Activated gamma-delta T cell treated with Interleukin-2 at 50 U/mL for 16 hours (primary cell): ENCODE results near the gene KCNQ5.
A peak's percentile ranks its signal among the peaks of the same experiment; 100 is the strongest.

Experiments used
- DNase-seq: peaks from one replicate; pipeline ENCODE4 v3.0.0-alpha.2; 2020

KCNQ5 gene

DNA sequence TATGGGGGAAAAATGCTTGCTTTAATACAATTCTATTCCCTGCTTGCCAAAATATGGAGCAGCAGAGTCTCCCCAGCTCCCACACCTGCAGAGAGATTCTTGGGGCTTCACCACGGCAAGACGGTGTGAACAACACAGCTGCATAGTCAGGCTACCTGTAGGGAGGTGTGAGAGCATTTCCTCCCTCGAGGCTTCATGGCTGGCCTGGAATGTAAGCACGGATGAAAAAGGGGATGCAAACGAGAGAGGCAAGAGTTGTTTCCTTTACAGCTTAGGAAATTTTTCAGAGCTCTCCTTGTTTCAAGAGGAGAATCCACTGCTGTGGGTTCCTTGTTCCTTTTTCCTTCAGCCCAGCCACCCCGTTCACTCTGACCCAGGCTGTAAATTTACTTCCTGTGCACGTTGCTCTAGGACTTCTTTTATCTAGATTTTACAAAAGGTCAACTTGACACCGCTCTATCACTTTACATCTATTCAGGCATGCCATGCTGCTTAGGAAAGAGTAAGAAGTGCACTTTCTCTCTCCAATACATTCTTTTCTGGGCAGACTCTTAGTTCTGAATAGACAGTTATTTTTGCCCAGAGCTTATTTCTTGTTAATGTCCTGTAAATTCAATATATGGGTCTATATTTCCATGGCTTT, 406.4 kb downstream of the KCNQ5 start:
- DNase-seq = no peak

DNA sequence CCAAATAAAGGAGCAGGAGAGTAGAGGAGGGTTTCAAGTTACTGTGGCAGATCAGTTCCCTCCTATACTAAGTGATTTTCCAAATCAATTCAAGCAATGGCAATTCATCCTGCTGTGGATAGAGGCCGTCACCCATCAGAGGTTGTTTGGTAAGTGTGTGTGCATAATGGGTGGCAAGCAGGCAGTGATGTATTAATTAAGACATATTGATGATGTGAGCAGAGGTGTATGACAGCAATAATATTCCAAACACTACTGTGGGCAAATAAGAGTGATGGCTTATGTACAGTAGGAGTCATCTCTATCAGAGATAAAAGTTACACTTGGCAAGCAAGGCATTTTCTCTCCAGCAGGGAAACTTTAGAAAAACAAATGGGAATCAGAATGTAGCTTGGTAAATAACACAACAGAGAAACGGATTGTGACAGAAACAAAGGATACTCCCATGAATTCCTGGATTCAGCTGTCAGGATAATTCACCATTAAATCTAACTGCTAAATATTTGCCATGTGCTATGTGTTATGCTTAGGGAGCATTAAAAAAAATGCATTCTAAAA, 407.1 kb downstream of the KCNQ5 start:
- DNase-seq = no peak

DNA sequence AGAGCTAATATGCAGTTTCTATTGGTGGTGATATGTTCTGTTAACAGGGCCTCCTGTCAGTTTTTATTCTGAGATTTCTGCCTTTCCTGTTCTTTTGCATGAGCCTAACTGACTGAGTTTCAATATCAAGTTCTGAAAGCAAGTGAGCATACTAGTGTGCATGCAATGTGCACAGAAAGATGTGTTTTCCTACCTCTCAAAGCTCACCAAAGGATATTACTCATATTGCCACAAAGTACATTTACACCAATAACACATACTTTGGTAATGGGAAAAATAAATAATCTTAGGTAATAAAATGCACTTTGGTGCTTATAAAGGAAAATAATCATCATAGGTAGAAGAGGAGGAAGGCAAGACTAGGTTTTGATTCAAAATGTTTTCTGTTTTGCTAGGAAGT, 408.4 kb downstream of the KCNQ5 start:
- no peak for DNase-seq

DNA sequence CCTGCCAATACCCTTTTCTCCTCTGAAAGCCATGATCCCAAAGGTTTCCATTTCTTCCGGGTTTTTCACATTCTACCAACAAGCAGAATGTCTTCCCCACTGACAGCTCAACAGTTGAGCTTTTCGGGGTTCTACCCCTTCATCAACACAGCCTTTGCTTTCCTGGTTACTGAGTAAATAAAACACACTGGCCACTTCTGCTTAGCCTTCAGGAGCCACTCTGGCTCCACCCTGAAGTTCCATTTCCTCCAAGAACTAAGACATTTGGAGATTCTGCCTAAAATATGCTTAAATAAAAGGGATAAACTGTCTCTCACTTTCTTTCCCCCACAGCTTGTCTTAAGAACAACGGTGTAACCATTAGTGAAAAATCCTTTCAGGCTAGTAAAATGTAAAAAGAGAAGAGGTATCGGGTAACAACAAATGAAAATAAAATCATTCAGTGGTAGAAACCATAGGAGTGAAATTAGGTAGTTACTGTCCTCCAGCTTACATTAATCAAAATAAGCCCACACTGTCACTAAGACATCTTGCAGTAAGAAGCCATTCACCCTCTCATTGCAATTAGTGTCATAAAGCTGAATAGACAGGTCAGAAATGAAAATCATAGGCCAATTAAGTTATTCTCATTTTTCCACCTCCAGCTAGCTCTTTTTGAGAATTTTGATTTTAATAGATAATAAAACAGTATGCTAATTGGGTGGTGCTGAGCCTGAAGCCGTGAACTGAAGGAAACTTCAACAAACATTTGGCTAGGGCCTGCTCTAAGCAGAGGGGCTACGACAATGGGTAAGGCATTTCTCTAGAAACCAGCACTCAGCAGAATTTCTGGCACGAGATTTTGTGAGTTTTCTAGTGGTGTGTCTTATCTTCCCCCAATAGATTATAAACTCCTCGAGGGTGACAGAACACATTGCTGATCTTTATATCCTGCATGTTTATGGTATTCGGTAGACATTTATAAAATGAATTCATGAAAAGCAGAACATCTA, 409.2 kb downstream of the KCNQ5 start:
- no peak for DNase-seq

DNA sequence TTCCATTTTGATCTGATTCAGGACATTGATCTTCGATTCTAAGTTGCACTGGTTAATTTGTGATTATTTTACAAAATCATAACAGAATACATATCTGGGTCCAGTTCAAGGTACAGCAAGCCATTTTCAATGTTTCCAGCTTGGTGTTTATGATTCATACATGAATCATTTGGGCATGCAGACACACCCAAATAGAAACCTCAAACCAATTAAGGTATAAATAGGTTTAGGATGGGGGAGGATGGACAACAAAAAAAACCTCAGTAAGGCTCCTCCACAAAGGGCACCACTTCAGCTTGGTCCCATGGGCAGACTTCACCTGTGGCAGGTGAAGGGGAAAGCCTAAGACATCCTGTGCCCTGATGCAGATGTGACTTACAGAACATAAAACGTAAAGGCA, 410.7 kb downstream of the KCNQ5 start:
- no peak for DNase-seq

DNA sequence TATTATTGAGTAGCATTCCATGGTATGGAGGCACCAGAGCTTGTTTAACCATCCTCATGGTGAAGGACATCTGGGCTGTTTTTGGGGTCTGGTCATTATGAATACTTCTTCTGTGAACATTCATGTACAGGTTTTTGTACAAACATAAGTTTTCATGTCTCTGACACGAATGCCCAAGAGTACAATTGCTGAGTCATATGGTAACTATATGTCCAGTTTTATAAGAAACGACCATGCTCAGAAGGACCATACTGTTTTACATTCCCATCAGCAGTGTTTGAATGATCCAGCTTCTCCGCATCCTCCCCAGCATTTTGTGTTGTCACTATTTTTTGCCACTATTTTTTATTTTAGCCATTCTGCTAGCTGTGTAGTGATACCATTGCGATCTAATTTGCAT, 414.8 kb downstream of the KCNQ5 start:
- no peak for DNase-seq

DNA sequence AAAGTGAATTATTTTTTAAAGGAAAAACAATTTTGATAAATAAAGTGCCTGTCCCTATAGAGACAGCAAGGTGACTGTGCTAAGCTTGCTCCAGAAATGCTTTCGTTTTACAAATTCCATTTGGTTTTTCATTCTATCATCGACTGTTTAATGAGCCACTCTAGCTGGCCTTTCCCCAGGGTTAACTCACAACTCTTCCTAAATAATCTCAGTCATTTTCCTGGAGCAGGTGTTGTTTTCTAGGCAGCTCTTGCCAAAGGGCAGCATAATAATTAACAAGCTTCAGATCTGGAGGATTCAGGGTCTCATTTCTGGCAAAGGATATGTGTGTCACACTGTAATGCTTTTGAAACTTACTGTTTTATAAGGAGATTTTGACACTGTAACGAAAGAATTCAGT, 419.2 kb downstream of the KCNQ5 start:
- DNase-seq = no peak

DNA sequence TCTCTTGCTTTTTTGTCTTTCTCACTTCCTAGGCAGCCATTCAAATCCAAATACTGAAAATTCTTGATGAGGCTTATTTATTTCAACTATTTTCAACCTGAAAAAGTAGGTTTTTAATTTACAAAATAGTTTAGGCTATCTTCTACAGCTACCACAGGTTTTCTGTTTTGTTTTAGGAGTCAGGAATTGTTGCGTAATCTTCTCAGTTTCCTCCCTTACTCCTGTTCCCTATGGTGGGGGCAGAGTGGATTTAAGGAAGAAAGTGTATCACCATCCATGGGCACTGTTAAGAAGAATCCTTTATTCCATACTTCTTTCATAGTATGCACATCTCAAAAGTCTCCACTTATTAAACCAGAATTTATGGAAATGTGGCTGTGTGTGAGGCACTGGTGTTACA, 421.0 kb downstream of the KCNQ5 start:
- DNase-seq = no peak

DNA sequence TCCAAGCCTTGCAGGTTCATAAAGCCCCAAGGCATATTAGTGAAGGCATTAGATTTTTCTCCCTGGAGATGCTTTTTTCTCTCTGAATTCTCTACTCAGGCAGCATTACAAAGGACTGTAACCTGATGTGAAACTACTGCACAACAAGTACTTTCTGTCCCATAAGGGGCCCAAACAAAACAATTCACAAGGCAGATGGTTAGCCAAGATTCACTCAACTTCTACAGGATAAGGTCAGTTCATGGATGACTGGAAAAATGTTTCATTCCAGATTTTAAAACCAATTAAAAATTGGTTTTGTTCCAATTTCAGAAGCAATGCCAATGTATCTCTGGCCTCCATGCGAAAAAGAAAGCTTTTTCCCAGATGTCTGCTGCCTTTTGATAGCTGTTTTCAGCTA, 421.6 kb downstream of the KCNQ5 start:
- no peak for DNase-seq

DNA sequence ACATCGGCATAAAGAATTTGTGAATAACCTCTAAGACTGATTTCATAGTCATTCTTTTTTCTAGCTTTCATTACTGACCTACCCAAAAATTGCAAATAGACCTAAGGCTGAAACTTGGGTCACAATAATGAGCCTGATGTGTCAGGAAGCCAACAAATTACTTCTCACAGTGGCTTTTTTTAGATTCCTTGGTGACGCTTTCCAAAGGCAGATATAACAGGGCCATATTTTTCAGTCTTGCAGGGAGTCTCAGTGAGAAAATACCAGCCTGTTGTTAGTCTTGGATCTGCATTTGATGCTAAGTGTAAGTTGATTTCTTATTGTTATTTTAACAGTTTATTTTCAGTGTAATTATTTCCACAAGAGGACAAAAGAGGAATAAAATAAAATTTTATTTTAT, 423.7 kb downstream of the KCNQ5 start:
- no peak for DNase-seq

DNA sequence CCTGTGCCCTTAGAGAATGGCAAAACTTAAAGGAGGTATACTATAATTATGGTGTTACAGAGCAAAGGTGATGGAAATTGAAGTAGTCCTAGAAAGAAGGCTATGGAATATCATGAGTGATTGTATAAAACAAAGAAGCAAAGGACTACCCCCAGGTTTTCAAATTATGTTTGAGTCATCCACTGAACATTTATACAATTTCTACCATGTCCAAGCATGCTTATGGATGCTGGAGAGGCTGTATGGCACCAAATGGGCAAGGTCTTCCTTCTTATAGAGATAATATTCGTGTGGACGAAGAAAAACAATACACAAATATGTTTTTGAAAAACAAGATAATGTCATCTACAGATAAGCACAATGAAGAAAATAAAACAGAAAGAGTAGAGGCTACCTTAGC, 425.9 kb downstream of the KCNQ5 start:
- DNase-seq = no peak

DNA sequence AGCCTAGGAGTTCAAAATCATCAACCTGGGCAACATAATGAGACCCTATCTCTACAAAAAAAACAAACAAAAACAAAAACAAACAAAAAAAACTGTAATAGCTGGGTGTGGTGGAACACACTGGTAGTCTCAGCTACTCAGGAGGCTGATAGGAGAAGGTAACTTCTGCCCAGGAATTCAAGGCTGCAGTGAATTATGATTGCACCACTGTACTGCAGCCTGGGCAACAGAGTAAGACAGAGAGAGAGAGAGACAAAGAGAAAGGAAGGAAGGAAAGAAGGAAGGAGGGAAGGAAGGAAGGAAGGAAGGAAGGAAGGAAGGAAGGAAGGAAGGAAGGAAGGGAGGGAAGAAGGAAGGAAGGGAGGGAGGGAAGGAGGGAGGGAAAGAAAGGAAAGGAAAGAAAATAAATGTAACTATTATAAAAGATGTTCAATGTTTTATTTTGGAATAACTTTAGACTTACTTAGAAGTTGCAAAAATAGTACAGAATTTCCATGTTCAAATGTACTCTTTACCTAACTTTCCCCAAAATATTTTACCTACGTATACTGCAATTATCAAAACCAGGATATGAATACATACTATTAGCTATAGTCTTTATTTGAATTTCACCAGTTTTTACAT, 428.2 kb downstream of the KCNQ5 start:
- no peak for DNase-seq

DNA sequence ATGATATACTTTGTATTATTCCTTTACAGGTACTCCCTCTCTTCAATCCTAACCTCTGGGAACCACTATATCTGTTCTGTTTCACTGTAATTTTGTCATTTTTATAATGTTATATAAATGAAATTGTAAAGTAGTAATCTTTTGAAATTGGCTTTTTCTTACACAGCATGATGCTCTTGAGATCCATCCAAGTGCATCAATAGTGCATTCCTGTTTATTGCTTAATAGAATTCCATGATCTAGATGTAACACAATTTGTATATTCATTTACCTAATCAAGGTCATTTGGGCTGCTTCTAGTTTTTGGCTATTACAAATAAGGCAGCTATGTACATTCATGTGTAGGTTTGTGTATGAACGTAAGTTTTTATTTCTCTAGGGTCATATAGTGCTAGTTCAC, 428.8 kb downstream of the KCNQ5 start:
- DNase-seq = no peak

DNA sequence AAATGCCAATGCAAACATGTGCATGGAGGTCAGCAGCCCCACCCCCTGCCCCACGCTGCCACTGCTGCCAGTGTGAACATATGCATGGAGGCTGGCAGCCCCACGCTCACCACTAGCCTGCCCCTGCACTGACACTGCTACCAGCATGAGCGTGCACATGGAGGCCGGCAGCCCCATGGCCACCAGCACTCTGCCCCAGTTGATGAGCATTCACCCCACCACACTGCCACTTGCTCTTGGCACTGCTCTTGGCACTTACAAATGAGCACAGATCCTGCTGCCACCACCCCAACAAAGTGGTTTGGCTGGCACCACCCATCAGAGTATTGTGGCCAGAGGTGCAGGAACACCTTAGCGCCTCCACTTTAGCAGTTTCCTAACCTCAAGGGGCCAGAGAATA, 429.3 kb downstream of the KCNQ5 start:
- DNase-seq = peak; percentile 3

DNA sequence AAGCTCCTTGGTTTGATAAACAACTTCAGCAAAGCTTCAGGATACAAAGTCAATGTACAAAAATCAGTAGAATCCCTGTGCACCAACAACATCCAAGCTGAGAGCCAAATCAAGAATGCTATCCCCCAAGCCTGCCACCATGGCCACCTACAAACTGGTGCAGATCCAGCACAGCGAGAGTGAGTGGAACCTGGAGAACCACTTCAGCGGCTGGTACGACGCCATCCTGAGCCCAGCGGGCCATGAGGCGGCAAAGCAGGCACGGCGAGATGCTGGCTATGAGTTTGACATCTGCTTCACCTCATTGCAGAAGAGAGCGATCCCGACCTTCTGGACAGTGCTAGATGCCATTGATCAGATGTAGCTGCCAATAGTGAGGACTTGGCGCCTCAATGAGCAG, 433.1 kb downstream of the KCNQ5 start:
- no peak for DNase-seq

DNA sequence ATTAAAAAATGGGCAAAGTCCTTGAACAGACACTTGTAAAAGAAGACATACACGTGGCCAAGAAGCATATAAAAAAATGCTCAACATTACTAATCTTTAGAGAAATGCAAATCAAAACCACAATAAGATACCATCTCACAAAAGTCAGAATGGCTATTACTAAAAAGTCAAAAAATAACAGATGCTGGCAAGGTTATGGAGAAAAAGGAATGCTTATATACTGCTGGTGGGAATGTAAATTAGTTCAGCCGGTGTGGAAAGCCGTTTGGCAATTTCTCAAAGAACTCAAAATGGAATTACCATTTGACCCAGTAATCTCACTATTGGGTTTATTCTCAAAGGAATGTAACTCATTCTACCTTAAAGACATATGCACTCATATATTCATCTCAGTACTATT, 436.9 kb downstream of the KCNQ5 start:
- DNase-seq = no peak

DNA sequence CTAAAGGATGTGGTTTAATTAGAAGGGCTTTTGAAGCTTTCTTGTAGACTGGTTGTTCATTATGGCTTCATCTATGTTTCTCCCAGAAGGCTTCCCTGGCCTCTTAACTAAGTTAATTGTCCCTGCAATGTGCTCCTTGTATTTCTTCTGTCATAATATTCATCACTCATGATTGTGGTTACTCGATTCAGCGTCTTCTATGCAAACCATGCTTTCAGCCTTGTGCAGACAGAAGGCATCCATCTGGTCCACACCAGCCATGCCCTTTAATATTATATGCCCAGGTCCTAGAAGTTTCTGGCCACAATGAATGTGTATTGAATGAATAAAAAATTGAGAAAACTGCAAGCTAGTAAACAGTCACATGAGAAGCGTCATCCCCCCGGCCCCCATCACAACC, 440.3 kb downstream of the KCNQ5 start:
- no peak for DNase-seq

DNA sequence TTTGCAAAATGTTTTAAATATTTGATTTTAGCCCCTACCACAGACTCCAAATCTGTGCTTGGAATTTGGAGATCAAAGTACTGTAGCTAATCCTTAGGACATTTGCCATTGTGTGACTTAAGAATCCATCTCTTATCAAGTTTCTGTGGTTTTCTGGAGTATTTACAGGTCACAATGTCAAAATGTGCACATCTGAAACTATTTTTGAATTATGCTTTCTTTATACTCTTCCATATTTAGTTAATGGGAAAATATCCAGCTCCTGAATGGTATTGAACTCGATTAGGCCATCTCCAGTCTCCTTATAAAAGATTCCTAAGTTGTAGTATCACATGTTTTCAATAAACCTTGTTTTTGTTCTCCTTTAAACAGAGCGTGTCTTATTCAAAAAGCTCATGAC, 441.0 kb downstream of the KCNQ5 start:
- no peak for DNase-seq

DNA sequence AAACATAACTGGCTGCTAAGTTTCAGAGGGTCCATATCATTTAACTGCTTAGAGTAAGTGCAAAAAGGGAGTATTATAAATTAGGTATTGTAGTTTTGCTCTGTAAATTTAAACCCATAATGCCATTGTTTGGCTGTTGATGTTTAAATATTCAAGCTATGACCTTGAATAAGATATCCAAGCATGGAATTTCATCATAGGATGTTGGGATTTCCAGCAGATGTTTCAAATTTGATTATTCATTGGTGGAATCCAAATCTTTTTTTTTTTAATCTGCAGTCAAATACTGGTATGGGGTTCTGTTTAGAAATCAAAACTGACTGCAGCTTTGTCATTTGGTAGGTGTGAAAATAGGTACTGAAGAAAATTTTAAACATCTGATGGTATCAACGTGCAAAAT, 442.4 kb downstream of the KCNQ5 start:
- DNase-seq = no peak

DNA sequence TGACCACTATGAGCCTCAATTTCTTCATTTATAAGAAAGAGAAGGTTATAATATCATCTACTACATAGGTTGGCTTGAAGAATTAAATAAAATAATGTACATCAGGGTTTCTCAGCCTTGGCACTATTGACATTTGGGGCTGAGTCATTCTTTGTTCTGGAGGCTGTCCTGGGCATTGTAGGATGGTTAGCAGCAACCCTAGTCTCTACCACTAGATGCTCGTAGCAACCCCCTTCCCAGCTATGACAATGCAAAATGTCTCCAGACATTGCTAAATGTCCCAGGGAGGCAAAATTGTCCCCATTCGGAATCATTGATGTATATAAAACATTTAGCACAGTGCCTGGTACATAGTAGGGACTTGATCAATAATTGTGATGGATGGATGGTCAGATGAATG, 451.4 kb downstream of the KCNQ5 start:
- DNase-seq = no peak

DNA sequence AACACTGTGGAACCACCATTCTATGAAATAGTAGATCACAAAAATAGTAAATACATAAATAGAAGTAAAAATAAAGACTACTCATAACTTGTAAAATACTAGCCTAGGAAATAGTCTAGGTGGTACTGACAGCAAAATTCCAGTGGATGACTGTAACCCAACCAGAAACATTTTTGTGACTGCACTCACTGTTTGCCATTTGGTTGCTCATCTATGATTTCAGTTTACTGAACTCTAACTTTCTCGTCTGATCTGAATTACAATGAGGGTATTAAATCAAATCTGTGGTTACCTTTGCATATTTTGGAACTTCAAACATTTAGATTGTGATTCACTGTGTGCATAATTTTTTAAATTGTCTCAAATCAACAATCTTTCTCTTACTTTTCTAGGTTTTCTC, 452.3 kb downstream of the KCNQ5 start:
- no peak for DNase-seq

DNA sequence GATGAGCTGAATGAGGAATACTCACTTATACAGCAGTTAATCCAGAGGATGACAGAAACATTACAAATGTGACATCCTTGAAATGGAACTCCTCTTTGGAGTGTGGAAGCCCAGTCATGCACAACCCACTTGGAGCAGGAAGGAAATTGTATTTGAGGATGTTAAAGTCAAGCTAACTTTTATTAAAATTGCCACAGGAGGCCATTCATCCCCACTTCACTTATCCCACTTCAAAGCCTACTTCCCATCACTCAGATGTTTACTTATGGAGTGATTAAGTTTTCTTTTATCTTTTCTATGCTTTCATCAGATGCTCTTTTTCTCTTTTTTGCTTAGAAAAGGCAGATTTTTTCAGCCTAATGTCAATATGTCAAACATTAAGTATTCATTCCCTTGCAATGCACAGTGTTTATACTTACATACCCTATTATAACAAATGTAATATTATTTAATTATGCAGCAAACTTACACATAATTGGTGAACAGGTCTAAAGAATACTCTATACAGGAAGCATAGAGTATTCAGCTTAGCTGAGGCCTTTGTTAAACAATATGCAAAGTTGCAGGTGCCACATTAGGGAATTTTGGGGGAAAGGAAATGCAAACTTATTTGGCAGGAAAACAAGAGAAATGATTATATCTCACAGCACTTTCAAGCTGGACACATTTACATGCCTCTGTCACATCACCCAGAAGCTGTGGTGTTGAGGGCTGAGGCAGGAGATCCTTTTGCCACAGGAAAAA, 454.5 kb downstream of the KCNQ5 start:
- no peak for DNase-seq

DNA sequence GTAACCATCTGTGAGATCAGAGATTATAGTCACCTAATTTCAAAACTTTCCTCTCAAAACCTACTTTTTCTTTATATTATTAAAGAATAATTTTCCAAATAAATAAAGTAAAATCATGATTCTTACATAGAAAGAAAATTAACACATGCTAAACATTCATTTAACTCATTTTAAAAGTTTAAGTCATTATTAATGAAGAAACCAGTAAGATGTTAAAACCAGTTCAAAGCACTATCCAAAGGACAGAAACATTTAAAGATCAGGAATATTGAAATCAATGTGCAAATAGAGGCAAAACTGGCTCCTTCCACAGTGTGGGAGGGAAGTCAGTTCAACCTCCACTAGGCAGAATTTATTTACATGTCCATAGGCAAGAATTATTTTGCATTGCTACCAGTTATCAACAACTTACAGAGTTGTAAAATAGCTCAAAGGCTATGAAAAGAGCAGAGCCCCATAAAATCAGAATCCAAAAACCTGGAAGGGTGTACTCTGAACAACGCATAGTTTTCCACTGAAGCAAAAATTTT, 456.5 kb downstream of the KCNQ5 start:
- no peak for DNase-seq
